ENCODE data around the gene CDH22. TPM values are rescaled to one million over a fixed set of nuclear protein-coding genes. Genes with fewer than 3 reads are reported as not detected.

CDH22 gene
- total RNA-seq, 1 experiment from 2014 or later = under 0.01 TPM

Other genes starting within 250 kb of the CDH22 start
- gene NCOA5, start 218.5 kb downstream of the CDH22 start, total RNA-seq (2014; rRNA removed; shearing (Covaris generic)) = 25.3 and 28.0 TPM in 2 replicates
- 0.06 TPM in 1 of 2 replicates, not detected in the other for gene CD40, start 190.2 kb downstream of the CDH22 start, total RNA-seq (2014; rRNA removed; shearing (Covaris generic))
- 13.4 and 24.5 TPM in 2 replicates for gene ELMO2, start 98.1 kb upstream of the CDH22 start, total RNA-seq (2014; rRNA removed; shearing (Covaris generic))
- gene ZNF334, start 205.1 kb upstream of the CDH22 start, total RNA-seq (2014; rRNA removed; shearing (Covaris generic)) = 0.54 and 1.0 TPM in 2 replicates
- not detected in 2 replicates for gene OCSTAMP, start 242.2 kb upstream of the CDH22 start, total RNA-seq (2014; rRNA removed; shearing (Covaris generic))